Measurements from ENCODE around the gene FNDC3B. TPM values are rescaled to one million over a fixed set of nuclear protein-coding genes. Genes with fewer than 3 reads are reported as not detected.

FNDC3B gene
- total RNA-seq, 2 donors from 2014 or later, result 17.6 to 17.9 TPM

DNA sequence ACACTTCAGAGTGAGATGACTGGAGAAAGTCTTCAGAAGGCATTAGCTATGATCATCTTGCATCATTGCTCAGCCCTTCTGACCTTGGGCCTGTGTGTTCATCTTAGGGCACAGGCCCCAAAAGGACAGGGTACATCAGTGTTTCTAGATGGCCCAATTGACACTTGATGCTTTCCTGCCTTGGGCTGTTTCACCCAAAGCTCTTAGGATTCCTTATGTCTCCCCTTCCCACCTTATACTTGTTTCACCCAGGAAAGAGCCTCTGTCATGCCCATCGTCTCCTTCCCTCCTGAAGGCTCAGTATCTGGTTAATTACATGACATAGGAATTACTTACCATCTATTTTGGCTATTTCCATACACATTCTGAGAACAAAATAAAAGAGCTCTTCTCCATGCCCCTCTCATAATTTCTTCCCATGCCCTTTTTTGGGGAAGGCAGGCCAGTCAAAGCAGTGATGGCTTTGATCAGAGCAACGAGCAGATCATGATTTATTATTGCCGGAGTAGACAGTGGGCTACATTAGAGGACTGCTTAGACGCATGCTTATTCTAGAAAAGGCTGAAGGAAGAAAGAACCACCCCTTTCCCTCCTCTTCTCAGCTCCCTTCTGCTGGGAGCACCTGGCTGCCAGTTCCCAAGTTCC lies 335.9 kb downstream of the FNDC3B start:
- Mint-ChIP-seq H3K9me3 (no peaks in the 10 kb centered on the region), H3K27ac (no peak overlapping the region), H3K4me3 (no peak overlapping the region), H3K4me1 (no peaks in the 10 kb centered on the region), H3K27me3 (no peaks in the 10 kb centered on the region), H3K36me3 (ENCODE audit: low read depth) (peaks cover 72% of the 10 kb centered on the region)
- no peak for ATAC-seq (replicated peaks)

DNA sequence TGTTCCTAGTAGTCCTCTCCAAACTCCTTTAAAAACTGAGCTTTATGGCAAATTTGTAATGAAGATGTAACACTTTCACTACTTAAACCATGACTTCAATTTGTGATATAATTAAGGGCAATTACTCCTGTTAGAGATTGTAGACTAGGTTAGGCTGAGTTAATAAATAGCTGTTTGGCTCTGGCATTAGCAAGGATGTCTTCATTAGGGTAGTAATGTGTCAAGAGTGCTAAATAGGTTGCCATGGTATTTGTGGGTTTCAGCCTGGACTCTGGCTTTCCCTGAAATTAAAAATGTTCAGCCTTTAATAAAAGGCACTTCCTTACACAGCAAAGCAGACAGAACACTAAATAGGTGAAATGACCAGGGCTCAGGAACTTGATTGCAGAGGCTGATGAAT lies 337.0 kb downstream of the FNDC3B start:
- H3K4me1 Mint-ChIP-seq, result no peaks in the 10 kb centered on the region
- no peak for ATAC-seq (replicated peaks)
- H3K27ac Mint-ChIP-seq, result no peak overlapping the region
- H3K4me3 Mint-ChIP-seq, result no peak overlapping the region
- no peaks in the 10 kb centered on the region for H3K27me3 Mint-ChIP-seq
- peaks cover 74% of the 10 kb centered on the region for H3K36me3 Mint-ChIP-seq (ENCODE audit: low read depth)
- H3K9me3 Mint-ChIP-seq, result no peaks in the 10 kb centered on the region

DNA sequence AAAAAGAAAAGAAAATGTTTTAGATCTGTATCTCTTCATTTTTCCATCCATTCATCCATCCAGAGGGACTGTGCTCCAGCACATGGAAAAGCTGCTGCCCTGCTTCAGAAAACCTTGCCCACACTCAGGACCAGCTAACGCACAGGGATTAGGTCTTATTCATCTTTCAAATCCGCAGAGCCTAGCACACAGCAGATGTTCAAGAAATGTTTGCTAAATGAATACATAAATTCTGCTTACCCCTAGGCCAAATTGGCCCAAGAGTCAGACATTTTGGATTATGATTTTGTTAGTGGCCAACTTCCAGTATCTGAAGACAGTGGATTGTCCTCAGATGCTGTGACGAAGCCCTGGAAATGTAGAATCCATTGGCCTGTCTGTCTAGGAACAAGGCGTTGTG lies 337.5 kb downstream of the FNDC3B start:
- Mint-ChIP-seq H3K27ac (no peak overlapping the region), H3K36me3 (ENCODE audit: low read depth) (peaks cover 75% of the 10 kb centered on the region), H3K27me3 (no peaks in the 10 kb centered on the region), H3K4me3 (no peak overlapping the region), H3K9me3 (no peaks in the 10 kb centered on the region), H3K4me1 (no peaks in the 10 kb centered on the region)
- ATAC-seq (replicated peaks), result no peak

DNA sequence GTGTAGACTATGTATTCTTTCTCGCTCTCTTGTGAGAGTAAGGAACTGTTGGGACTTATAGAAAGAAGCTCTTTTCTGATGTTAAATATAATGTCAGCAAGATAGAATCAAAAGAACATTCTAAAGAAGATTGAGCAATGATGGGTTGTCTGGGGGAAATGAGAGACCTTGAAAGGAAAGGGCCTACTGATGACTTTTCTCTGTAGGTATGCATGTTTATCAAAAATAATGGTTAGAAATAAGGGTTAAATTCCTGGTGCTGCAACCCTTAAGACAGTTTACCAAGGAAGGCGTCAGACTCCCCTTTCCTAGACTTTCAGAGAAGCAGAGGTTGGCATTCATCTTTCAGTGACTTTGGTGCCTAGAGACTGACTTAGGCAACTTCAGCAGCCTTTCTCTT lies 339.1 kb downstream of the FNDC3B start:
- Mint-ChIP-seq H3K36me3 (ENCODE audit: low read depth) (peaks cover 88% of the 10 kb centered on the region), H3K4me1 (no peaks in the 10 kb centered on the region), H3K27ac (no peak overlapping the region), H3K4me3 (no peak overlapping the region), H3K9me3 (no peaks in the 10 kb centered on the region), H3K27me3 (no peaks in the 10 kb centered on the region)
- ATAC-seq (replicated peaks), result no peak

DNA sequence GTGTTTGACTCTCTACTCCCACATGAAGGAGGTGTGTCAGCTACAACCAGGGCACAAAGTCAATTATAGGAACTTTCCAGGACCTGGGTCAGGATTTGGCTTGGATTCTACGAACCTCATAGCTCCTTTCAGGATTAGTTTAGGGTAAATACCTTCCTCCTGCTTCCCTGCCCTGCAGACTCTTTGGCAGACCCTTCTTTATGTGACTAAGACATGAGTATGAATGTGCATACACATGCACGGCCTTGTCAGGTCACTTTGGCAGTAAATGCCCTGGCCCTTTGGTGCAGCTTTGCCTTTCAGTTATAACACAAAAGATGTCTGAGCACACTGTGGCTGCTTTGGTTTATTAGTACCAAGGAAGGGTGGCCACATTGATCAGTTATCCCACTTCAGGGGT lies 340.0 kb downstream of the FNDC3B start:
- no peak for ATAC-seq (replicated peaks)
- Mint-ChIP-seq H3K4me1 (no peaks in the 10 kb centered on the region), H3K36me3 (ENCODE audit: low read depth) (peaks cover 88% of the 10 kb centered on the region), H3K27ac (no peak overlapping the region), H3K4me3 (no peak overlapping the region), H3K27me3 (no peaks in the 10 kb centered on the region), H3K9me3 (no peaks in the 10 kb centered on the region)

DNA sequence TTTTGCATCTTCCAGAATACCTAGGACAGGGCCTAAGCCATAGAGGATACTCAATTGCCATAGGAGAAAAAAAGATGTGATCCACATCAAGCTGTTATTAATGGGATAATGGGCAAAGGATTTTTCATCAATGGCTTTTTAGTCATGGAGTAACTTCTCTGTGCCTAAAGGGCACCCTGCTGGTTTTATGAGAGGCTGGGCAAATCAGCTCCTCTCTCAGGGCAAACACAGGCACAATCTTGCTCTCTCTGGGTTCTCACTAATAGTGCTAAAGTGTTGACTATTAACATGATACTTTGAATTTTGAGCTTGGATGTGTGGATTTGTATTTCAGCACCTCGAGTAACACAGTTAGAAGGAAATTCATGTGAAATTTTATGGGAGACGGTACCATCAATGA lies 341.3 kb downstream of the FNDC3B start:
- Mint-ChIP-seq H3K27ac (no peak overlapping the region), H3K27me3 (no peaks in the 10 kb centered on the region), H3K4me3 (no peak overlapping the region), H3K4me1 (no peaks in the 10 kb centered on the region), H3K36me3 (ENCODE audit: low read depth) (peaks cover 87% of the 10 kb centered on the region), H3K9me3 (no peaks in the 10 kb centered on the region)
- no peak for ATAC-seq (replicated peaks)

DNA sequence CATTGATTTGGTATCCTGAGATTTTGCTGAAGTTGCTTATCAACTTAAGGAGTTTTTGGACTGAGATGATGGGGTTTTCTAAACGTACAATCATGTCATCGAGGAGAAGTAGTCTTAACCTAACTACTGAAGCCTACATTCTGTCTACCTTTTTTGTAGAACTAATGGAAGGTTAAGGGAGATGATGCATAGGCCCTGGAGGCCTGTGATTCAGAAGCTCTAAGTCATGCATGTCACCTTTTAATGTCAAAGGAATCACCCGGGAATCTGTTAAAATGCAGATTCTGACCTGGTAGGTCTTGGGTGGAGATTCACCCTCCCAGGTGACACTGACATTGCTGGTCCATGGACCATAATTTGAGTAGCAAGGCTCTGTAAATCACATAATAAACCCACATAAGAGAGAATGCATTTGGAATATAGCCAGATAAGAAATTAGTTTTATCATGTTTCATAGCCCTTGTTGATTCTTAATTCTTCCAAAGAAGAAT lies 344.0 kb downstream of the FNDC3B start:
- no peaks in the 10 kb centered on the region for H3K27me3 Mint-ChIP-seq
- no peaks in the 10 kb centered on the region for H3K9me3 Mint-ChIP-seq
- H3K4me1 Mint-ChIP-seq, result no peaks in the 10 kb centered on the region
- ATAC-seq (replicated peaks), result no peak
- peaks cover 60% of the 10 kb centered on the region for H3K36me3 Mint-ChIP-seq (ENCODE audit: low read depth)
- no peak overlapping the region for H3K4me3 Mint-ChIP-seq
- H3K27ac Mint-ChIP-seq, result no peak overlapping the region

DNA sequence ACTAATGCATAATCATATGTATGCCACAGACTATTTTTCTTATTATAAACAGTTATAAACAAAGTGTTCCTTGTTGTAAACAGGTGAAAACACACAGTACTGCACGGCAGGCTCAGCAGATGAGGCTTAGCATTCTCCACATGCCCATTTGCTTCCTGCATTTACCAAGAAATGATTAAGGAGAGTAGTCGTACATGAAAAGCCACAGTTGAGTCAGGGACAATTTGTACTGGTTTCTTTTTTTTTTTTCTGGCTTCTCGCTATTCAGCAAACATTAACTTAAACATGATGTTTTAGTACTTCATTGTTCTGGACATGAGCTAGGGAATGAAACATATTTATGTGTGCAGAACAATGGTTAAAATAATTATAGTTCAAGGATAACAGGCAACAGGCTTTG lies 345.5 kb downstream of the FNDC3B start:
- ATAC-seq (replicated peaks), result no peak
- Mint-ChIP-seq H3K27me3 (no peaks in the 10 kb centered on the region), H3K4me1 (no peaks in the 10 kb centered on the region), H3K4me3 (no peak overlapping the region), H3K9me3 (no peaks in the 10 kb centered on the region), H3K27ac (no peak overlapping the region), H3K36me3 (ENCODE audit: low read depth) (peaks cover 45% of the 10 kb centered on the region)

DNA sequence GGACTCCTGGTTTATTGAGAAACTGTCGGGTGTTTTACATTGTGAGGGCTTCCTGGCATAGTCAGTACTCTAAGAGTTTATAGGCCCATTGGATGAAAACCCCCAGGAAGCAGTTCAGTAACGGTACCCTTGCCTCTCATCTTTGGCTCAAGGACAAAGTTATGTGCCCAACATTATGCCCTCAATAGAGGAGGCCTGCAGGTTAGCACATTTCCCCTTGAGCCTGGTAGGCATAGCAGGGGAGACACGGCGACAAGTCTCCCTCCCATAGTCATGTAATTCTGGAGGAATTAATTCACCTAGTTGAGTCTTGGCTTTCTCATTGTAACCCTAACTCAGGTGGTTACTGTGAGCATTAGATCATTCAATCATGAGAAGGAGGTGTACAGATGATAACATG lies 348.4 kb downstream of the FNDC3B start:
- no peak overlapping the region for H3K27ac Mint-ChIP-seq
- peaks cover 16% of the 10 kb centered on the region for H3K36me3 Mint-ChIP-seq (ENCODE audit: low read depth)
- H3K4me3 Mint-ChIP-seq, result no peak overlapping the region
- no peak for ATAC-seq (replicated peaks)
- no peaks in the 10 kb centered on the region for H3K27me3 Mint-ChIP-seq
- no peaks in the 10 kb centered on the region for H3K4me1 Mint-ChIP-seq
- no peaks in the 10 kb centered on the region for H3K9me3 Mint-ChIP-seq

DNA sequence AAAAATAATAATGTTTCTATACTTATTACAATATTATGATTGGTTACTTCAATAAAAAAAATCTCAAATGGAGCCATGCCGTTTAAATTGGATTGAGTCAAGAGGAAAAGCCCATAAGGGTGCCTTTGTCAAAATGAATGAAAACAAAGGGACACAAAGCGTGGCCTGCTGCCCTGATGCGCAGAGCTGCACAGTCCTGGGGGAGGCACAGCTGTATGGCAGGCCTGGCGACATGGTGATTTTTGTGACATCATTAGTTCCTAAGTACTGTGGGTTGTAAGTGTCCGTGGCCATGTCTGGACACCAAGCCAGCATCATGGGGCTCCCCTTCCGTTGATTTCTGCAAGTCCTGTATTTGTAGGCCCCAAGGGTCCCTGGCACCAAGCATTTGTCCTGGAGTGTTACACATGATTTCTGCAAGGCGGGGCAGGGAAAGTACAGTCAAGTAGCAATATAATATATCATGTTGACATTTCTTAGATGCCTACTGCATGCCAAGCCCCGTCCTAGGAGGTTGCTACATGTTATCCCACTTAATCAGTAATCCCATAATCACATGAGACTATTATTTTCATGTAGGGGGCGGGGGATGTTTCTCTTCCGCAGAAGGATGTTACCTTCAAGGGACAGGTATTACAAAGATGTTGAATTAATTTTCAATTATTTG lies 349.2 kb downstream of the FNDC3B start:
- Mint-ChIP-seq H3K4me3 (no peak overlapping the region), H3K4me1 (no peaks in the 10 kb centered on the region), H3K9me3 (no peaks in the 10 kb centered on the region), H3K27me3 (no peaks in the 10 kb centered on the region), H3K27ac (no peak overlapping the region), H3K36me3 (ENCODE audit: low read depth) (peaks cover 9% of the 10 kb centered on the region)
- no peak for ATAC-seq (replicated peaks)

DNA sequence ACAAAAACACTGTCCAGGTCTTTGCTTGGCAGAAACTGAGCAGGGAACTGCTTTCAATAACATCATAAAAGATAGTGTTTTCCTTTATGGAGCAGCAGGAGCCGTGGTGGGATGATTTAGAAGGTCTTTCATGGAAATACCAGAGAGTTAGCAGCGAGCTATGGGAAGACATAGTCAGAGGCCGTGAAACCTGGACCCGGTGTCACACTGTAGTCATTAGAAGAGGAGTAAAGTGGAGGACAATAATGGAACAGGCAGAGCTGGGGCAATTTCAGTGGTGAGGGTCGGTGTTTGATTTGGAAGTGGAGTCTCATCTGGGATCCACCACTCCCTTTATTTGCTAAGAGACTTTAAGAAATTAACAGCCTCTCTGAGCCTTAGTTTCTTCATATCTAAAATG lies 351.4 kb downstream of the FNDC3B start:
- no peak overlapping the region for H3K4me3 Mint-ChIP-seq
- no peaks in the 10 kb centered on the region for H3K4me1 Mint-ChIP-seq
- H3K27me3 Mint-ChIP-seq, result no peaks in the 10 kb centered on the region
- no peak for ATAC-seq (replicated peaks)
- H3K36me3 Mint-ChIP-seq (ENCODE audit: low read depth), result no peaks in the 10 kb centered on the region
- no peaks in the 10 kb centered on the region for H3K9me3 Mint-ChIP-seq
- peak overlapping the region; percentile 51 for H3K27ac Mint-ChIP-seq

DNA sequence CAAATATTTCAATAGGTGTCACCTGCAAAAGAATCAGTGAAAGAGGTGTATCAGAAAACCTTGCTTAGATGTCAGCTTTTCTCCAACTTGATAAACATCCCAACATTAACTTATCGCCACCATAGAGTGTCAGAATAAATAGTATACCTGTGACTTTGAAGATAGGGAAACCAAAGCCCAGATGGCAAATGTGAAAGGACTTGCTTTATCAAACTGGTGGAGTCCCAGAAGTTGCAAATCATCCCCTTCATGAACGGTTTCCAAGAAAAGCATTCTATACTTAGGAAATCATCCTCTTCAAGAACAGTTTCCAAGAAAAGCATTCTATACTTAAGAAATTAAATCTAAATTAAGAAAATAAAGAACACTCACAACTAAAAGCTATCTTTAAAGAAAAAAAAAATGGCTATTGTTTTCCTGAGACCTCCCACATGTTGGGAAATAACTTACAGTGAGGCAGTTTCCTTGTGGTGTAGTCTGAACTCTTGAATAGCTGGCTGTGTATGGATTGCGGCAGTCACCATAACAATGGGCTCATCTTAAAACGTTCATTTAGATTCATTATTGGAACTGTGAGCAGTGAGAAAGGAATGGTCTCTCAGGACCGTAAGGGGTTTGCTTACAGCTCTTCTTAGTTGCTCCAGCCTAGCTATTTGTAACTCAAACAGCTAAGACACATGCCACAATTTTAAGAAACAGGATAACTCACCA lies 352.4 kb downstream of the FNDC3B start:
- no peak for ATAC-seq (replicated peaks)
- Mint-ChIP-seq H3K36me3 (ENCODE audit: low read depth) (peaks cover under 1% of the 10 kb centered on the region), H3K27ac (no peak overlapping the region), H3K4me1 (no peaks in the 10 kb centered on the region), H3K27me3 (no peaks in the 10 kb centered on the region), H3K4me3 (no peak overlapping the region), H3K9me3 (no peaks in the 10 kb centered on the region)

DNA sequence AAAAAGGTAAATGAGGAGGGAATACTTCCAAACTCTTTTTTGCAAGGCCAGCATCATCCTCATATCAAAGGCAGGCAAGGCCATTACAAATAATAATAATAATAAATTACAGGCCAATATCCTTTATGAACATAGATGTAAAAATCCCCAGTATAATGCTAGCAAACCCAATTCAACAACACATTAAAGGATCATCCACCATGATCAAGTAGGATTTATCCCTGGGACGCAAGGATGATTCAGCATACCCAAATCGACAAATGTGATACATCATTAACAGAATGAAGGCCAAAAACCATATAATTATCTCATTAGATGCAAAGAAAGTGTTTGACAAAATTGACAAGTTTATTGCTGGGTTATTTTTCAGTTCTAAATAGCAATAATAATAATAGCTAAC lies 355.3 kb downstream of the FNDC3B start:
- no peaks in the 10 kb centered on the region for H3K9me3 Mint-ChIP-seq
- no peaks in the 10 kb centered on the region for H3K27me3 Mint-ChIP-seq
- H3K27ac Mint-ChIP-seq, result no peak overlapping the region
- no peak for ATAC-seq (replicated peaks)
- H3K36me3 Mint-ChIP-seq (ENCODE audit: low read depth), result peaks cover 17% of the 10 kb centered on the region
- no peak overlapping the region for H3K4me3 Mint-ChIP-seq
- no peaks in the 10 kb centered on the region for H3K4me1 Mint-ChIP-seq

DNA sequence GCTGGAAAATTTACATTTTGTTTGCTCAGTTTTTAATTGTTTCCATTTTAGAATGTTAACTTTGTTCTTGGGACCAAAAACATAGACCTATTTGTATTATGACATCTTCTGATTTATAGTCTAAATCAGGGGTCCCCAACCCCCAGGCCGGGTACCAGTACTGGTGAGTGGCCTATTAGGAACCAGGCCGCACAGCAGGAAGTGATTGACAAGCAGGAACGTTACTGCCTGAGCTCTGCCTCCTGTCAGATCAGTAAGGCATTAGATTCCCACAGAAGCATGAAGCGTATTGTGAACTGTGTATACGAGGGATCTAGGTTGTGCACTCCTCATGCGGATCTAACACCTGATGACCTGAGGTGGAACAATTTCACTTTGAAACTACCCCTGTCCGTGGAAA lies 357.0 kb downstream of the FNDC3B start:
- H3K4me1 Mint-ChIP-seq, result no peaks in the 10 kb centered on the region
- H3K27ac Mint-ChIP-seq, result no peak overlapping the region
- peaks cover 2% of the 10 kb centered on the region for H3K9me3 Mint-ChIP-seq
- H3K27me3 Mint-ChIP-seq, result no peaks in the 10 kb centered on the region
- H3K4me3 Mint-ChIP-seq, result no peak overlapping the region
- peaks cover 32% of the 10 kb centered on the region for H3K36me3 Mint-ChIP-seq (ENCODE audit: low read depth)
- no peak for ATAC-seq (replicated peaks)
